Adrenal gland (tissue), 12 donors: ENCODE measurements around the gene KIAA0586. TPM values are rescaled to one million over a fixed set of nuclear protein-coding genes. Genes with fewer than 3 reads are reported as not detected.
"Not testable (repeated sequence)": the region's sequence is repeated elsewhere in the genome, so short reads cannot be mapped to it uniquely, and the experiment has no call there.

Experiments
- DNase-seq, 7 donors: peaks; one replicate each; pipeline ENCODE4 v3.0.0-alpha.2; 2019 to 2020
- H3K27ac ChIP-seq, 5 donors: fragments of 200-600 bp; sonication (generic) in 4 of 5; 1 replicate in 3 of 5; 2 replicates in 2 of 5; pipeline versions ENCODE4 v1.5.1 to v1.8.0; 2016 to 2020; ENCODE audit warnings: mild to moderate bottlenecking in 1 of 5
- H3K27me3 ChIP-seq: fragments of 200-600 bp; 2 replicates; pipeline ENCODE4 v1.8.0; 2021
- H3K36me3 ChIP-seq, 2 donors: fragments of 200-600 bp; replicated peaks in 1 of 2; 1 replicate in 1 of 2; 2 replicates in 1 of 2; pipeline versions ENCODE4 v1.5.1 to v1.8.0; 2018 to 2022
- H3K4me1 ChIP-seq, 2 donors: fragments of 200-600 bp; replicated peaks in 1 of 2; 1 replicate in 1 of 2; 2 replicates in 1 of 2; pipeline versions ENCODE4 v1.5.1 to v1.8.0; 2018 to 2021
- H3K4me3 ChIP-seq, 4 donors: fragments of 200-600 bp; sonication (generic) in 3 of 4; one replicate each; pipeline ENCODE4 v1.5.1; 2016 to 2018
- H3K9me3 ChIP-seq, 3 donors: fragments of 200-600 bp; sonication (generic) in 1 of 3; replicated peaks in 1 of 3; 1 replicate in 2 of 3; 2 replicates in 1 of 3; pipeline versions ENCODE4 v1.5.1 to v1.8.0; 2016 to 2021
- POLR2A ChIP-seq, 2 donors: fragments of 450-650 bp; IDR thresholded peaks; one replicate each; pipeline ENCODE4 v1.6.1; 2017; ENCODE audit warnings: antibody characterized with exemption in 2 of 2, mild to moderate bottlenecking in 2 of 2, moderate library complexity in 1 of 2
- WGBS, 4 donors: extraction: QIAGEN DNeasy Blood & Tissue Kit in 2 of 4; methylation state at CpG; one replicate each; pipeline versions ENCODE4 v1.1.5 to v1.1.7; 2013 to 2017; 5-methylcytosine and 5-hydroxymethylcytosine counted together
- intact Hi-C, 2 donors: fragments of 100-400 bp; cut with DNase I; formaldehyde crosslinking; loops; one replicate each; pipeline versions ENCODE4 v1.14.1 to v1.15.0; 2022 to 2023
- polyA plus RNA-seq, 3 donors: library from polyadenylated mRNA; stranded (reverse); fragments of 200-250 nt in 2 of 3; fragments of 350-450 nt in 1 of 3; fragmentation: Illumina TruSeq in 1 of 3; extraction: RNeasy Lipid Tissue Mini Kit (QIAGEN cat#74804) in 1 of 3; gene quantifications; one replicate each; pipeline ENCODE4 v1.2.3, GENCODE V29; 2013 to 2014
- total RNA-seq, 9 donors: library from RNA; depleted of rRNA in 4 of 9; stranded (reverse); fragments of >200 nt in 4 of 9; fragments of 120-200 nt in 1 of 9; fragmentation: NEBNext Ultra II Directional in 1 of 9; extraction: Animal tissue kit (Norgen Biotek cat#: 25700) in 1 of 9; gene quantifications; one replicate each; pipeline versions ENCODE4 v1.1.0 to v1.2.4, GENCODE V29; 2013 to 2023
- TF ChIP-seq, protein P1 (sequence below), 6 experiments: fragments of 450-650 bp in 4 of 6; fragments of 200-600 bp in 2 of 6; sonication (generic) in 1 of 6; IDR thresholded peaks; 1 replicate in 5 of 6; 2 replicates in 1 of 6; pipeline versions ENCODE4 v1.5.1 to v1.8.0; 2016 to 2021; ENCODE audit warnings: antibody characterized with exemption in 6 of 6, mild to moderate bottlenecking in 2 of 6, moderate library complexity in 1 of 6
- donor health status: healthy with polysubstance abuse.
- donor health status: Bipolar disorder and iron deficiency.
- donor health status: DM: yes; HTN: yes; CAD: no.
- donor health status: DM: no; HTN: no; CAD: no.
- donor health status: DM: no; HTN: no; CAD: no.
- donor health status: DM: yes; HTN: yes; CAD: no.

Gene KIAA0586
- total and polyA plus RNA-seq, 12 donors = 9.1 to 28.7 (median 15.9) TPM

DNA sequence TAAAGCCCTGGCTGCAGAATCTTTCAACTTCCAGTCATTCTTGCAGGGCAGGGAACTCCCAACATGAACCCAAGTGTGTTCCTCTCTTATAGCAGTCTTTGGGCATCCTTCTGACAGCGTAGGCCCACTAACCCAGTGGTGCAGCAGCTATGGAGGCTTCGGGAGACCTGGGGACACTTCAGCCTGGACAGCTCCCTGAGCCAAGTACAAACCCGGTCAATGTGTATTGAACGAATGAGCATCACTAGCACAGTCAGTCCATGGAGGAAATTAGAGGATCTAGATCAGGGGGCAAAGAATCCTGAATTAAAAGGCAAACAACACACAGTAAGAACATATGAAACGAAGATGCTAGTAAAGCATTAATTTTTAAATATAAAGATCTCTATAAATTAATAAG is 41.8 kb downstream of the KIAA0586 start:
- H3K4me3 ChIP-seq = no peak overlapping the region
- 90 to 98% (median 94%) methylated on average over 5 of the region's 5 CpGs for WGBS, 4 donors
- no peak overlapping the region for H3K27ac ChIP-seq
- no peak for DNase-seq
- no peaks in the 10 kb centered on the region for H3K9me3 ChIP-seq
- TF ChIP-seq, protein P1, sequence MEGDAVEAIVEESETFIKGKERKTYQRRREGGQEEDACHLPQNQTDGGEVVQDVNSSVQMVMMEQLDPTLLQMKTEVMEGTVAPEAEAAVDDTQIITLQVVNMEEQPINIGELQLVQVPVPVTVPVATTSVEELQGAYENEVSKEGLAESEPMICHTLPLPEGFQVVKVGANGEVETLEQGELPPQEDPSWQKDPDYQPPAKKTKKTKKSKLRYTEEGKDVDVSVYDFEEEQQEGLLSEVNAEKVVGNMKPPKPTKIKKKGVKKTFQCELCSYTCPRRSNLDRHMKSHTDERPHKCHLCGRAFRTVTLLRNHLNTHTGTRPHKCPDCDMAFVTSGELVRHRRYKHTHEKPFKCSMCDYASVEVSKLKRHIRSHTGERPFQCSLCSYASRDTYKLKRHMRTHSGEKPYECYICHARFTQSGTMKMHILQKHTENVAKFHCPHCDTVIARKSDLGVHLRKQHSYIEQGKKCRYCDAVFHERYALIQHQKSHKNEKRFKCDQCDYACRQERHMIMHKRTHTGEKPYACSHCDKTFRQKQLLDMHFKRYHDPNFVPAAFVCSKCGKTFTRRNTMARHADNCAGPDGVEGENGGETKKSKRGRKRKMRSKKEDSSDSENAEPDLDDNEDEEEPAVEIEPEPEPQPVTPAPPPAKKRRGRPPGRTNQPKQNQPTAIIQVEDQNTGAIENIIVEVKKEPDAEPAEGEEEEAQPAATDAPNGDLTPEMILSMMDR (IDR thresholded peaks at IDR 0.05) = no peak
- TF ChIP-seq POLR2A (IDR thresholded peaks at IDR 0.05) = no peak
- H3K36me3 ChIP-seq = peaks cover 0 to 26% of the 10 kb centered on the region in 2 donors
- intact Hi-C loops = no loop called here
- H3K4me1 ChIP-seq = no peaks in the 10 kb centered on the region
- H3K27me3 ChIP-seq = no peaks in the 10 kb centered on the region

DNA sequence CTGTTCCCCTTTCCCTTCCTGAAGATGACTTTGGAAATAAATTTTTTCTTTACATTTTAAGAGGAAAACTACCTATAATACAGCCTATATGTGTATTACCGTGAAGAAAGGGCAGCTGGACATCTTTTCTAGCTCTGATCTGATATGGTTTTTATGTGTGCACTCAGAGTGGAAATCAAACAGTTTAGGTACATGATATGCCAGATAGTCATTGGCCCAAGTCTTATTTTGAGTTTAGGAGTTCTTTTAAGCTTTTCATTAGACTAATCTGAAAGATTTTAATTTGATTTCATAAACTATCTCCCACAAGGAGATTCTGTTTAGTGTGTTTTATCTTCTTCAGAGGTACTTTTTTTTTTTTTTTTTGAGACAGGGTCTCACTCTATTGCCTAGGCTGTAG is 48.8 kb downstream of the KIAA0586 start:
- H3K4me1 ChIP-seq = no peaks in the 10 kb centered on the region
- no peak overlapping the region for H3K4me3 ChIP-seq
- intact Hi-C loops = no loop called here
- no peak for DNase-seq
- TF ChIP-seq POLR2A (IDR thresholded peaks at IDR 0.05) = no peak
- TF ChIP-seq, protein P1 (IDR thresholded peaks at IDR 0.05) = no peak
- H3K36me3 ChIP-seq = peaks cover 0 to 12% of the 10 kb centered on the region in 2 donors
- H3K27ac ChIP-seq = no peak overlapping the region
- no peaks in the 10 kb centered on the region for H3K27me3 ChIP-seq
- 95 to 98% (median 97%) methylated on average over 1 of the region's 1 CpG for WGBS, 4 donors
- no peaks in the 10 kb centered on the region for H3K9me3 ChIP-seq

DNA sequence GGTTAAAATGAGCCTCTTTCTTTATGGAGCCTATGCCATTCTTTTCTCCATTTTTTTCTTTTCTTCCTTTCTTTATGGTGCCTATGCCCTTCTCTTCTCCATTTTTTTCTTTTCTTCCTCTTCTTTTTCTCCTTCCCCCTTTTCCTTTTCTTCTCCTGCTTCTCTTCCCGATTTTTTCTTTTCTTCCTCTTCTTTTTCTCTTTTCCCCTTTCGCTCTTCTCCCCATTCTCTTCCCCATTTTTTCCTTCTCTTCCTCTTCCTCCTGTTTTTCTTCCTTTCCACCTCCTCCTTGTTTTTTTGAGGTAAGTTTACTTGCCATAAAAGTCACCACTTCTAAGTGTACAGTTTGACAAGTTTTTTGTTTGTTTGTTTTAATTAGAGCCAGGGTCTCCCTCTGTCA is 50.1 kb downstream of the KIAA0586 start:
- Histone ChIP-seq H3K27ac (no peak overlapping the region), H3K4me1 (no peaks in the 10 kb centered on the region), H3K9me3 (no peaks in the 10 kb centered on the region), H3K4me3 (no peak overlapping the region), H3K27me3 (no peaks in the 10 kb centered on the region), H3K36me3 (peaks cover 0 to 15% of the 10 kb centered on the region in 2 donors)
- intact Hi-C loops = no loop called here
- WGBS, 4 donors = 82 to 93% (median 88%) methylated on average over 2 of the region's 2 CpGs
- TF ChIP-seq POLR2A (IDR thresholded peaks at IDR 0.05) = no peak
- TF ChIP-seq, protein P1 (IDR thresholded peaks at IDR 0.05) = no peak
- DNase-seq = no peak

DNA sequence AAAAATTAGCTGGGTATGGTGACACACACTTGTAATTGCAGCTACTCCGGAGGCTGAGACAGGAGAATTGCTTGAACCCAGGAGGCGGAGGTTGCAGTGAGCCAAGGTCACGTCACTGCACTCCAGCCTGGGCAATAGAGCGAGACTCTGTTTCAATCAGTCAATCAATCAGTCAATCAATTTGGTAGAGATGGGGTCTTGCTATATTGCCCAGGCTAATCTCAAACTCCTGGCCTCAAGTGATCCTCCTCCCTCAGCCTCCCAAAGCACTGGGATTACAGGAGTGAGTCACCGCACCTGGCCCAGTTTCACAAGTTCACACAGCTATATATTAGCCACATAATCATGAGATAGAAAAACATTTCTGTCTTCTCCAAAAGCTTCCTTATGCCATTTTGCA is 50.8 kb downstream of the KIAA0586 start:
- H3K4me1 ChIP-seq, DNase-seq, H3K27ac ChIP-seq, H3K4me3 ChIP-seq, H3K9me3 ChIP-seq, intact Hi-C loops, H3K27me3 ChIP-seq: not testable (repeated sequence)
- peaks cover 0 to 17% of the 10 kb centered on the region in 2 donors for H3K36me3 ChIP-seq
- 94 to 99% (median 98%) methylated on average over 4 to 5 of the region's 5 CpGs for WGBS, 4 donors

DNA sequence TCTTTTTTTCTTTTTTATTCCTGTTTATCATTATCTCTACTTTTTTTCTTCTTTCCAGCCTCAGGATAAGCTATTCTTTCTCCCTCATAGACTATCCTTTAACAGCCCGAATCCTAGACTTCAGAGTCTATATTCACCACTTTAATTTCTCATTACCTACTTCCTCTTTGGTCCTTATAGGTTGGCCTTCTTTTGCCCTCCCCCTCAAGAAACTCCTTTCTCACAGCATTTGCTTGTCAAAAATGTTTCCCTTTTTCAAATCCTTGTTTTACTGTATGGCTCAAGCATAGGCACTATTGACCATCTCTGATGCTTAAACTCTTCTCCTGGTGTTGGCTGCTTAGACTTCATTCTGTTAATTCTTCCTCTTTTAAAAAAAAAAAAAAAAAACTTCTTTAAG is 52.5 kb downstream of the KIAA0586 start:
- Histone ChIP-seq H3K36me3 (peaks cover 0 to 11% of the 10 kb centered on the region in 2 donors), H3K27me3 (no peaks in the 10 kb centered on the region), H3K9me3 (no peaks in the 10 kb centered on the region), H3K4me1 (no peaks in the 10 kb centered on the region), H3K27ac (no peak overlapping the region), H3K4me3 (no peak overlapping the region)
- WGBS, 4 donors = 86 to 95% (median 91%) methylated on average over 1 of the region's 1 CpG
- TF ChIP-seq POLR2A (IDR thresholded peaks at IDR 0.05) = no peak
- TF ChIP-seq, protein P1 (IDR thresholded peaks at IDR 0.05) = no peak
- intact Hi-C loops = no loop called here
- no peak for DNase-seq
